Tibial nerve (tissue), 3 donors: ENCODE measurements around the gene CRY1.

Experiments
- CTCF ChIP-seq, 5 experiments: fragments of 200-600 bp in 3 of 5; fragments of 450-650 bp in 2 of 5; sonication (generic) in 3 of 5; IDR thresholded peaks; one replicate each; pipeline ENCODE4 v1.5.1; 2016 to 2019; ENCODE audit warnings: antibody characterized with exemption in 5 of 5, mild to moderate bottlenecking in 3 of 5, moderate library complexity in 2 of 5
- POLR2A ChIP-seq, 2 donors: fragments of 450-650 bp; IDR thresholded peaks; one replicate each; pipeline ENCODE4 v1.6.1; 2017; ENCODE audit warnings: antibody characterized with exemption in 2 of 2, mild to moderate bottlenecking in 2 of 2, moderate library complexity in 2 of 2

DNA sequence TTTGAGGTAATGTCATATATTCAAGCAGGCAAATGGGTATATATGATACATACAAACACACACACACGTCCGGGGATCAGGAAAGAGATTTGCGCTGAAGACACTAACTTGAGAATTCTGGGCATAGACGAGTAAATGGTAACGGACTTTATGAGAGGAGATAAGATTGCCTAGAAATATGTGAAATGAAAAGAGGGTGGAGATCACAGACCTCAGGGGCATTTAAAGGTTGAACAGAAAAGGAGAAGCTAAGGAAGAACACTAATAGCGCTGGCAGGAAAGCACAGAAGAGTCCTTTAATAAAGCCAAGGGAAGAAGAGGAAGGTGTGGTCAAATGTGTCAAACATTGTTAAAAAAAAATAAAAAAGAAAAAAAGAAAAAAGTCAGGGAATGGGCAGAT lies 13.1 kb downstream of the CRY1 start:
- TF ChIP-seq POLR2A (IDR thresholded peaks at IDR 0.05) = no peak
- TF ChIP-seq CTCF (IDR thresholded peaks at IDR 0.05) = no peak
